Duodenal mucosa (tissue), 2 donors: ENCODE measurements around the gene OR1F1.

Experiments used
- H3K27ac ChIP-seq: one replicate; pipeline ENCODE4 v1.7.0; 2013; ENCODE audit warnings: low read depth, low read length
- H3K27me3 ChIP-seq, 2 donors: one replicate each; pipeline ENCODE4 v1.7.0; 2013; ENCODE audit warnings: low read length in 2 of 2, control low read depth in 1 of 2; ENCODE audit not compliant: insufficient read depth in 2 of 2, control insufficient read depth in 1 of 2
- H3K36me3 ChIP-seq, 2 donors: one replicate each; pipeline ENCODE4 v1.7.0; 2013; ENCODE audit warnings: low read length in 2 of 2, control low read depth in 1 of 2; ENCODE audit not compliant: insufficient read depth in 2 of 2, control insufficient read depth in 1 of 2
- H3K4me1 ChIP-seq, 2 donors: one replicate each; pipeline ENCODE4 v1.7.0; 2013; ENCODE audit warnings: low read length in 2 of 2, control low read depth in 1 of 2; ENCODE audit not compliant: insufficient read depth in 2 of 2, control insufficient read depth in 1 of 2
- H3K4me3 ChIP-seq, 2 donors: one replicate each; pipeline ENCODE4 v1.7.0; 2013; ENCODE audit warnings: low read length in 2 of 2, low read depth in 1 of 2
- H3K9ac ChIP-seq, 2 donors: one replicate each; pipeline ENCODE4 v1.7.0; 2013; ENCODE audit warnings: low read length in 2 of 2, low read depth in 1 of 2
- H3K9me3 ChIP-seq, 2 donors: one replicate each; pipeline ENCODE4 v1.7.0; 2013; ENCODE audit warnings: low read length in 2 of 2, control low read depth in 1 of 2; ENCODE audit not compliant: control insufficient read depth in 1 of 2

Gene OR1F1

DNA sequence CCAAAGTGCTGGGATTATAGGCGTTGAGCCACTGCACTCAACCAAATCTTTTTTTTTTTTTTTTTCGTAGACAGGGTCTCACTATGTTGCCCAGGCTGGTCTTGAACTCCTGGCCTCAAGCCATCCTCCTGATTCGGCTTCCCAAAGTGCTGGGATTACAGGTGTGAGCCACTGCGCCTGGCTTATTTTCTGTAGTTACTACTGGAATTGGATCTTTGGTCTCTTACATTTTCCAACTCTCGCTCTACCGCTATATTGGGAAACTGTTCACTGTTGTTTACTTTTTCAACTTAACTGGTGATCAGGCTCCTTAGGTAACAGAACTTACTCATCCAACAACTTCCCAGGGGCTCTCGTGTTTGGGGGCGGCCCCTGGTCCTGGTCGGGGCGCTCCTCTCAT, 32.8 kb downstream of the OR1F1 start:
- Histone ChIP-seq H3K4me1 (no peaks in the 10 kb centered on the region), H3K27me3 (no peaks in the 10 kb centered on the region), H3K36me3 (peaks cover 29 to 33% of the 10 kb centered on the region in 2 donors), H3K4me3 (no peak overlapping the region), H3K9ac (no peak overlapping the region), H3K27ac (no peak overlapping the region), H3K9me3 (peaks cover 46 to 48% of the 10 kb centered on the region in 2 donors)

DNA sequence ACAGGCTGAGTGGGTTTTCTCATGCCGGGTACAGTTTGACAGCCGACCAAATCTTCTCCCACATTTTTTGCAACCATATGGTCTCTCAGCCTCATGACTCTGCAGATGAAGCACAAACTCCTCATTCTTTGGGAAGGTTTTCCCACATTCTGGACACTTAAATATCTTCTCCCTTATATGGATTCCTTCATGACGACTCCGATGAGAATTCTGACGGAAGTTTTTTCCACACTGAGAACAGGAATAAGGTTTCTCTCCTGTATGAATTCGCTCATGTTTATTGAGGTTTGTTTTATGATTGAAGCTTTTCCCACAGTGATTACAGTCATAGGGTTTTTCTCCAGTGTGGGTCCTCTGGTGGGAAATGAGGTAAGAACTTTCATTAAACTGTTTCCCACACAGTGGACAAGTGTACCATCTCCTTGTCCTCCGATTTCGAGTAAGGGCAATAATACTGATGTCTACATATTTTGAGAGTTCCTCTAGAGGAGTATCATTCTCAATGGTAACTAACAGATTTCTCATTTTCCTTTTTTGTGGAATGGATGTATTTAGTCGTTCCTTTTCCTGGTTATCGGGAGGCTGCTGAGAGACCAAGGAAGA, 36.0 kb downstream of the OR1F1 start:
- H3K4me3 ChIP-seq = peak overlapping the region; percentile 18 to 32
- H3K36me3 ChIP-seq = peaks cover 39 to 53% of the 10 kb centered on the region in 2 donors
- no peak overlapping the region for H3K9ac ChIP-seq
- no peaks in the 10 kb centered on the region for H3K27me3 ChIP-seq
- no peak overlapping the region for H3K27ac ChIP-seq
- peaks cover 64 to 68% of the 10 kb centered on the region in 2 donors for H3K9me3 ChIP-seq
- H3K4me1 ChIP-seq = no peaks in the 10 kb centered on the region

DNA sequence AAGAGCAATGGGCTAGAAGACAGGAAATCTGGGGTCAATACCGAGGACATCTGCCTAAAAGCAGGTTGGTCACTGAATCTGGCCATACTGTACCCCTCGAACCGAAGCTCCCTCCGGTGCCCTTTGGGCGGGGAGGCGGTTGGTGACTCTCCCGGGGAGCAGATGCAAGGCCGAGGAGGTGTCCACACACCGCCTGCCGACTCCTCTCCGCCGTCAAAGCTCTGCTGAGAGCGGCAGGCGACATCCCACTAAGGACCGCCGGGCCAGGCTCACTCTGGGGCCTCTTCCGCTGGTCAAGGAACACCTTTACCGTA, 46.5 kb downstream of the OR1F1 start:
- peaks cover 0 to 3% of the 10 kb centered on the region in 2 donors for H3K9me3 ChIP-seq
- H3K27me3 ChIP-seq = no peaks in the 10 kb centered on the region
- peak overlapping the region; percentile 98 for H3K27ac ChIP-seq
- peaks cover 26 to 32% of the 10 kb centered on the region in 2 donors for H3K36me3 ChIP-seq
- peaks cover 5 to 8% of the 10 kb centered on the region in 2 donors for H3K4me1 ChIP-seq
- peak overlapping the region; percentile 93 to 96 for H3K9ac ChIP-seq
- peak overlapping the region; percentile 95 to 98 for H3K4me3 ChIP-seq

DNA sequence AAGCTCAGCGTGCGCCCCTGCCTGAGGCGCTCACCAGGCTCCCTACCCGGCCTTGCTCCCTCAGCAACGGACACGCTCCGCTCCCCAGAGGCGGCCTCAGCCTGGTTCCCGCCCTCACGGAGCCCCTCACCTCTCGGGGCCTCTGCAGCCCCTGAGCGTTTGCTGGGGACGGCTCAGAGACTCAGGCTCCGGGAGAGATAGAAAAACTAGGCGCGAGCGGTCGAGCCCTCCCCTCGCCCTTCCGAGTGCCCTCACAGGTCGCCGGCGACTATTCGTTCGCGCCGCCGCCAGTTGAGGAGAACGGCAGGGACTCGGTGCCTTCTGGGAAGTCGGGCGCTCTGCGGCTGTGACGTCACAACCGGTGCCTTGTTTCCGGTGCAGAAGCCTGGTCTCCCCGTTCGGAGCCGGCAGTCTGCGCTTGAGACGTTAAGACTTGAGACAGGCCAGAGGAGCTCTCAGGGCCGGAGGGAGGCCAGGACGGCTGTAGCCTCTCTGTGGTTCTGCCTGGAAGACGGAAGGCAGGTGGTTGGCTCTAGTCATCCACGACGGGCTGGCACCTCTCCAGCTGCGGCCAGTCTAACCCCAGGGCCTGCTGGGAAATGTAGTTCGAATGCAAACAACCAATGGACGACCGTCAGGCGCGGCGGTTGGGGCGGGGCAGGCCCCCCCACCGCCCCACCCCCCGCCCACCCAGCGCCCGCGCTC, 47.0 kb downstream of the OR1F1 start, which contains the start of gene ZNF200:
Gene ZNF200, minus strand, starts transcription at position 302 of the 705 bp plus-strand sequence. CDS start 1,403 bp downstream, outside the sequence.
- Histone ChIP-seq H3K4me1 (peaks cover 5 to 8% of the 10 kb centered on the region in 2 donors), H3K9ac (peak within 1 kb of the TSS; percentile 93 to 96), H3K27me3 (no peaks in the 10 kb centered on the region)

DNA sequence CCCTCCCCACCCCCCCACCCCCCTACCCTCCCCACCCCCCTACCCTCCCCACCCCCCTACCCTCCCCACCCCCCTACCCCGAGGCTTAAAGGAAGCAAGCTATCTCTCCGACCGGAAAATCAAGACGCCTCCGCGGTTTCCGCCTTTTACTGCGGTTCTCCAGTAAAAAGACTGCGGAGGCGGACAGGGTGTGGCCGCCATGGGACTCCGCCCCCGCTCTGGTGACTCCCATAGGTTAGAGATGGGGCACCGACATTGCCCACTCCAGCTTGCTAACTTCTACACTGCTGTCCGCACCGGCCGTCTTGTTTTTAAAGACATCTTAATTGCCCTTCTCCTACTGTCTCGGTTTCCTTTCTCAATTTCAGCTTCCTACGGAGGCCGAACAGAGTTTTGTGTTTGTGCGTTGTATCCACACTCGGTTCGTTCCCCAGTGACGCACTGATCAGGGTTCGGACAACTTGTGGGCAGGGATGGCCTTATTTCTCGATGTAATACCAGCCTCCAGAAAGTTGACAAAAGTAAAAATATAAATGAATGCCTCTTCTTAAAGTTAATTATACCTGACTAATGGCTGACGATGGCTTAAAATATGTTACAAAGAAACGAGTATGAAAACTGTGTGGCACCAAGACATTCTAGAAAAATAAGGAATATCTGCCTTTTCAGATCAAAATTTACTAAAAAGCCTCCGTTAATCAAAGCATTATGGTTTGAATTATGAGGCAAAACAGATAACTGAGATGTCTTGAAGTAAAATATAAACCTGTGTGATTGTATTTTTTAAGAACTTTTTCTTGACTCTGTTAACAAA, 48.1 kb downstream of the OR1F1 start:
- Histone ChIP-seq H3K27ac (no peak overlapping the region), H3K9me3 (peaks cover 0 to 3% of the 10 kb centered on the region in 2 donors), H3K27me3 (no peaks in the 10 kb centered on the region), H3K36me3 (peaks cover 17 to 18% of the 10 kb centered on the region in 2 donors), H3K9ac (no peak overlapping the region), H3K4me3 (no peak overlapping the region), H3K4me1 (peaks cover 5 to 8% of the 10 kb centered on the region in 2 donors)

More for the DNA sequence above, 47.0 kb downstream of the OR1F1 start, which contains the start of gene ZNF200:
- Histone ChIP-seq H3K27ac (peak within 1 kb of the TSS; percentile 98), H3K9me3 (peaks cover 0 to 3% of the 10 kb centered on the region in 2 donors), H3K4me3 (peak within 1 kb of the TSS; percentile 95 to 98), H3K36me3 (peaks cover 26 to 28% of the 10 kb centered on the region in 2 donors)

DNA sequence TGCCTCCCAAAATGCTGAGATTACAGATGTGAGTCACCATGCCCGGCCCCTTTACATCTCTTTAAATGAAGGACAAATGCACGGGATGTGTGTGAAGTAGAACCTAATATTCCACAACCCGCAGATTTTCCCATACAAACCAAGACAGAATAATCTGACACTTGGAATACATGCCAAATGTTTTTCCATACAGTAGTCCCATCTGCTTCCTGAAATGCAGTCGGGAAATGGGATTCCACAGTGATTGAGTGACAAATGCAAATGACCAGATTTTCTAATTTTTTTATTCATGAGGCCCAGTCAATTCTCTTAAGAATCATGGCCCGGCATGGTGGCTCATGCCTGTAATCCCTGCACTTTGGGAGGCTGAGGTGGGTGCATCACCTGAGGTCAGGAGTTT, 53.8 kb downstream of the OR1F1 start:
- H3K27me3 ChIP-seq = no peaks in the 10 kb centered on the region
- no peaks in the 10 kb centered on the region for H3K36me3 ChIP-seq
- H3K4me3 ChIP-seq = no peak overlapping the region
- H3K4me1 ChIP-seq = no peaks in the 10 kb centered on the region
- H3K9me3 ChIP-seq = no peaks in the 10 kb centered on the region
- H3K9ac ChIP-seq = no peak overlapping the region
- H3K27ac ChIP-seq = no peak overlapping the region

DNA sequence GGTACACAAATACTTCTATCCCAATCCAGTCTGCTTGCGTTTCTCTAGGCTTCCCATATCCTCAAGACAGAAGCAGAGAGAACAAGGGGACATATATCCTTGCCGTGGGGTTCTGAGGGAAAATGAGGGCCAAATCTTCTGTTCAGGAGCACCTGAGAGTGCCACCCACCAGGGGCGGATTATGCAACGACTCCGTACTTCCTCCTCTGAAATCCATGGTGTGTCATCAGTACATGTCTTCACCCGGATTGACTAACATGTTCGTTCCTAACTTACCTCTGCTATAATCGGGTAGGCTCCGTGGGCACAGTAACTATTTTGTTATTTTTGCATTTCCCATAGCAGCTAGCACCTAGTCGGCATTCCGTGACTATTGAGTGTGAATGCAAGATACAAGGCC, 54.7 kb downstream of the OR1F1 start:
- Histone ChIP-seq H3K4me3 (no peak overlapping the region), H3K4me1 (no peaks in the 10 kb centered on the region), H3K36me3 (no peaks in the 10 kb centered on the region), H3K27ac (no peak overlapping the region), H3K27me3 (no peaks in the 10 kb centered on the region), H3K9ac (no peak overlapping the region), H3K9me3 (no peaks in the 10 kb centered on the region)

DNA sequence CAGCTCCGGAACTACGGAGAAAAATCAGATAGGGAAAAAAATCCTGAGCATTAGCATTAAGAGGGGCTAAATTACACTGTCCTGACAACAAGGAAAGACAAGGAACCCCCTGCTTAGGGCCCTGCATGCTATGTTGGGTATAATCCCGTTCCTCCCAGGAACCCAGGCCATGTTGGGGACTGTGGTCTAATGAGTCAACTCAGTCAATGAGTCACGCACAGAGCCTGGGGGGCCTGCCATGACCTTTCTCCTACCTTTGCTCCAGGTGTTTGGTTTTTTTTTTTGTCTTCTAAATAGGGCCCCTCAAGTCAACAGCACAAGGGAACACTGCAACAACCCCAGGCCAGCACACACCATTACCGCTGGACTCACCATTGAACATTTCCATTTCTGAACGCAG, 55.9 kb downstream of the OR1F1 start:
- Histone ChIP-seq H3K27ac (no peak overlapping the region), H3K36me3 (no peaks in the 10 kb centered on the region), H3K27me3 (no peaks in the 10 kb centered on the region)

DNA sequence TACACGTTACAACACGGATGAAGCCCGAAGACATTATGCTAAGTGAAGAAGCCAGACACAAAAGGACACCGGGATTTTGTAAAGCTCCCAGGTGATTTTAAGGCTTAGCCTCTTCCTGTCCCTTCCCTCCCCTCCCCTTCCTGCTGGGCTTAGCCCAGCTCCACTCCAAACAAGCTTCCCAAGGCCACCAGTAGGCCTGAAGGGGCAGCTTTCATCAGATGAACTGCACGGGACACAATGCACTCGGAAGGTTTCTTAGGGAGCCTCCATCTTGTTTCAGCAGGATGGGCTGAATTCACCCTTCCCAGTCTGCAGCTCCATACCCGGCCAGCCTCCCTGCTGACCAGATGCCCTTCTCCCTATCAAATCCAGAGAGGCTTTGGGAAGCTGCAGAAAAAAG, 58.0 kb downstream of the OR1F1 start:
- Histone ChIP-seq H3K27ac (no peak overlapping the region), H3K4me3 (no peak overlapping the region), H3K36me3 (no peaks in the 10 kb centered on the region), H3K4me1 (no peaks in the 10 kb centered on the region), H3K9me3 (no peaks in the 10 kb centered on the region), H3K9ac (no peak overlapping the region), H3K27me3 (no peaks in the 10 kb centered on the region)

More for the DNA sequence above, 55.9 kb downstream of the OR1F1 start:
- Histone ChIP-seq H3K9ac (no peak overlapping the region), H3K9me3 (no peaks in the 10 kb centered on the region), H3K4me3 (no peak overlapping the region), H3K4me1 (no peaks in the 10 kb centered on the region)

DNA sequence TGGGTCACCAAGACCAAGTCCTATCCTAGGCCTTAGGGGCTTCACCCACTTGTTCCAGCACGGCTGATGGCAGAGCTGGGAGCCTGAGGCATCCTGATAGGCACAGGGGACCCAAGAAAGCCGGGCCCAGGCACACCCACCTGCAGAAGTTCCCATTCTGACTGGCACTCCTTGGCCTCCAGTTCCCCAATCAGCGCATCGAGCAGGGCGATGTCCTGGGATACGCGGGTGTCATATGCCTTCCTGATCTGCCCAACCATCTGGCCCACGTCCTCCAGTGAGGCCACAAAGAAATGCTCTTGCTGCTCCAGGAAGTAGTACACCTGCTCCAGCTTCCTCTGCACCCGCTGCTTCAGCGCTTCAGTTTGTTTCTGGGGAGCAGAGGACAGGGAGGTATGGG, 58.9 kb downstream of the OR1F1 start:
- Histone ChIP-seq H3K36me3 (no peaks in the 10 kb centered on the region), H3K4me3 (no peak overlapping the region), H3K9me3 (no peaks in the 10 kb centered on the region), H3K4me1 (no peaks in the 10 kb centered on the region), H3K27ac (no peak overlapping the region), H3K9ac (no peak overlapping the region), H3K27me3 (no peaks in the 10 kb centered on the region)
